Neuronal stem cell (in vitro differentiated cells): ENCODE measurements around the gene LZTFL1.

ENCODE experiments used
- DNase-seq: peaks from one replicate; pipeline ENCODE4 v3.0.0-alpha.2; 2013; ENCODE audit warnings: low spot score
- H2AFZ ChIP-seq: one replicate; pipeline ENCODE4 v1.6.1; 2013; ENCODE audit warnings: mild to moderate bottlenecking, low read length, inconsistent platforms
- H2AK5ac ChIP-seq: 2 replicates; pipeline ENCODE4 v1.6.1; 2013; ENCODE audit warnings: low read depth, mild to moderate bottlenecking, inconsistent platforms, low read length, moderate library complexity, mixed read lengths
- H2BK120ac ChIP-seq: 2 replicates; pipeline ENCODE4 v1.6.1; 2013; ENCODE audit warnings: low read depth, mild to moderate bottlenecking, inconsistent platforms, low read length, moderate library complexity, mixed read lengths
- H2BK12ac ChIP-seq: one replicate; pipeline ENCODE4 v1.6.1; 2013; ENCODE audit warnings: low read length, inconsistent platforms
- H2BK15ac ChIP-seq: 2 replicates; pipeline ENCODE4 v1.6.1; 2013; ENCODE audit warnings: mild to moderate bottlenecking, low read length, inconsistent platforms, mixed read lengths
- H2BK5ac ChIP-seq: one replicate; pipeline ENCODE4 v1.6.1; 2013; ENCODE audit warnings: inconsistent platforms, mild to moderate bottlenecking, low read length, moderate library complexity
- H3K14ac ChIP-seq: one replicate; pipeline ENCODE4 v1.6.1; 2013; ENCODE audit warnings: low read length, inconsistent platforms
- H3K18ac ChIP-seq: 2 replicates; pipeline ENCODE4 v1.6.1; 2013; ENCODE audit warnings: low read length, inconsistent platforms
- H3K23ac ChIP-seq: 2 replicates; pipeline ENCODE4 v1.6.1; 2013; ENCODE audit warnings: low read depth, mild to moderate bottlenecking, mixed read lengths, low read length, inconsistent platforms; ENCODE audit not compliant: poor library complexity
- H3K27ac ChIP-seq: replicated peaks from 3 replicates; pipeline ENCODE4 v1.5.1; 2013; ENCODE audit warnings: low read length, inconsistent platforms
- H3K27me3 ChIP-seq, 3 experiments: 2 replicates each; pipeline ENCODE4 v1.6.1; 2013; ENCODE audit warnings: low read length in 3 of 3, mild to moderate bottlenecking in 2 of 3, inconsistent platforms in 1 of 3, low read depth in 1 of 3, mixed read lengths in 1 of 3, moderate library complexity in 1 of 3; ENCODE audit not compliant: control insufficient read depth in 3 of 3, insufficient read depth in 3 of 3
- H3K36me3 ChIP-seq, 2 donors: replicated peaks in 1 of 2; 2 replicates each; pipeline ENCODE4 v1.6.1; 2013; ENCODE audit warnings: low read length in 2 of 2; ENCODE audit not compliant: control insufficient read depth in 2 of 2, insufficient read depth in 2 of 2
- H3K4ac ChIP-seq: 2 replicates; pipeline ENCODE4 v1.6.1; 2013; ENCODE audit warnings: inconsistent platforms, mild to moderate bottlenecking, low read length, moderate library complexity
- H3K4me1 ChIP-seq, 2 donors: 1 replicate in 1 of 2; 2 replicates in 1 of 2; pipeline ENCODE4 v1.6.1; 2013; ENCODE audit warnings: low read length in 2 of 2, low read depth in 1 of 2; ENCODE audit not compliant: control insufficient read depth in 2 of 2, insufficient read depth in 1 of 2
- H3K4me2 ChIP-seq: one replicate; pipeline ENCODE4 v1.6.1; 2013; ENCODE audit warnings: mild to moderate bottlenecking, low read length, inconsistent platforms; ENCODE audit not compliant: insufficient read depth, poor library complexity, severe bottlenecking
- H3K4me3 ChIP-seq, 2 donors: 2 replicates each; pipeline ENCODE4 v1.5.1; 2013; ENCODE audit warnings: low read length in 2 of 2, mild to moderate bottlenecking in 2 of 2, inconsistent platforms in 1 of 2, moderate library complexity in 1 of 2
- H3K79me1 ChIP-seq: one replicate; pipeline ENCODE4 v1.6.1; 2013; ENCODE audit warnings: low read depth, mild to moderate bottlenecking, inconsistent platforms, low read length, moderate library complexity
- H3K9ac ChIP-seq: one replicate; pipeline ENCODE4 v1.6.1; 2013; ENCODE audit warnings: mild to moderate bottlenecking, low read depth, low read length, inconsistent platforms; ENCODE audit not compliant: poor library complexity
- H3K9me3 ChIP-seq, 2 donors: replicated peaks in 1 of 2; 2 replicates each; pipeline versions ENCODE3 to v1.6.1; 2013; ENCODE audit warnings: low read length in 2 of 2, mild to moderate bottlenecking in 2 of 2, inconsistent platforms in 1 of 2, low read depth in 1 of 2, mixed read lengths in 1 of 2, moderate library complexity in 1 of 2; ENCODE audit not compliant: control insufficient read depth in 2 of 2, insufficient read depth in 1 of 2
- H4K8ac ChIP-seq: one replicate; pipeline ENCODE4 v1.6.1; 2013; ENCODE audit warnings: low read depth, mild to moderate bottlenecking, inconsistent platforms, low read length, moderate library complexity
- H4K91ac ChIP-seq: one replicate; pipeline ENCODE4 v1.6.1; 2013; ENCODE audit warnings: low read length, low read depth, mild to moderate bottlenecking, inconsistent platforms; ENCODE audit not compliant: poor library complexity
- WGBS, 2 donors: extraction: QIAGEN DNeasy Blood & Tissue Kit; methylation state at CpG; one replicate each; pipeline ENCODE4 v1.1.7; 2013; ENCODE audit warnings: missing lambda C conversion rate in 2 of 2, mixed read lengths in 1 of 2; ENCODE audit not compliant: insufficient read length in 2 of 2, insufficient replicate concordance in 1 of 2; ENCODE audit errors: extremely low coverage in 2 of 2; 5-methylcytosine and 5-hydroxymethylcytosine counted together

Gene LZTFL1

GRCh38 chr3:45887285-45887684 is 45.4 kb upstream of the LZTFL1 start:
- no peak overlapping the region for H4K91ac ChIP-seq
- no peak overlapping the region for H2BK15ac ChIP-seq
- H3K4me2 ChIP-seq: no peak overlapping the region
- no peak overlapping the region for H3K9ac ChIP-seq
- no peak overlapping the region for H3K4me3 ChIP-seq
- no peak overlapping the region for H2BK12ac ChIP-seq
- H2BK120ac ChIP-seq: no peak overlapping the region
- no CpG with 5 or more reads among the region's 4 CpGs for WGBS, 2 donors
- H3K4me1 ChIP-seq: no peaks in the 10 kb centered on the region
- H3K18ac ChIP-seq: no peak overlapping the region
- peaks cover 0 to 23% (median 0%) of the 10 kb centered on the region in 3 experiments for H3K27me3 ChIP-seq
- H3K79me1 ChIP-seq: no peaks in the 10 kb centered on the region
- H2AK5ac ChIP-seq: no peak overlapping the region
- H3K23ac ChIP-seq: no peak overlapping the region
- no peak overlapping the region for H4K8ac ChIP-seq
- H3K14ac ChIP-seq: no peak overlapping the region
- H2BK5ac ChIP-seq: no peak overlapping the region
- H2AFZ ChIP-seq: no peak overlapping the region
- DNase-seq: no peak
- no peaks in the 10 kb centered on the region for H3K36me3 ChIP-seq
- no peak overlapping the region for H3K27ac ChIP-seq
- no peak overlapping the region for H3K4ac ChIP-seq
- H3K9me3 ChIP-seq: no peaks in the 10 kb centered on the region

GRCh38 chr3:45885979-45886705 is 44.2 kb upstream of the LZTFL1 start, which contains the start of gene CCR9:
Gene CCR9, plus strand, starts transcription at chr3:45886543. Its CDS starts 8,391 bp downstream, at chr3:45894934.
- no peak within 1 kb of the TSS for H3K18ac ChIP-seq
- no peak within 1 kb of the TSS for H2AFZ ChIP-seq
- no peak within 1 kb of the TSS for H2AK5ac ChIP-seq
- H4K8ac ChIP-seq: no peak within 1 kb of the TSS
- no peak within 1 kb of the TSS for H2BK15ac ChIP-seq
- H3K4me2 ChIP-seq: no peak within 1 kb of the TSS
- no peak for DNase-seq
- H3K9me3 ChIP-seq: no peaks in the 10 kb centered on the region
- H3K9ac ChIP-seq: no peak within 1 kb of the TSS
- H3K36me3 ChIP-seq: no peaks in the 10 kb centered on the region
- no peak within 1 kb of the TSS for H3K23ac ChIP-seq
- no peak within 1 kb of the TSS for H3K14ac ChIP-seq
- H2BK5ac ChIP-seq: no peak within 1 kb of the TSS
- H3K27me3 ChIP-seq: peaks cover 0 to 30% (median 0%) of the 10 kb centered on the region in 3 experiments
- no peak within 1 kb of the TSS for H3K27ac ChIP-seq
- no peaks in the 10 kb centered on the region for H3K4me1 ChIP-seq
- H3K4ac ChIP-seq: no peak within 1 kb of the TSS
- H4K91ac ChIP-seq: no peak within 1 kb of the TSS
- H3K79me1 ChIP-seq: no peaks in the 10 kb centered on the region
- H2BK120ac ChIP-seq: no peak within 1 kb of the TSS
- H2BK12ac ChIP-seq: no peak within 1 kb of the TSS
- H3K4me3 ChIP-seq: no peak within 1 kb of the TSS
- WGBS, 2 donors: no CpG with 5 or more reads among the region's 9 CpGs

- H3K27ac ChIP-seq: no peak overlapping the region
- H2AK5ac ChIP-seq: no peak overlapping the region
- H3K9ac ChIP-seq: no peak overlapping the region
- no peak overlapping the region for H4K91ac ChIP-seq
- no peak overlapping the region for H3K14ac ChIP-seq
- H2BK120ac ChIP-seq: no peak overlapping the region
- H3K79me1 ChIP-seq: no peaks in the 10 kb centered on the region
- H2BK12ac ChIP-seq: no peak overlapping the region
- H3K4me1 ChIP-seq: no peaks in the 10 kb centered on the region
- H4K8ac ChIP-seq: no peak overlapping the region
- H3K18ac ChIP-seq: no peak overlapping the region
- WGBS, 2 donors: no CpG with 5 or more reads among the region's 23 CpGs
- H3K4me2 ChIP-seq: no peak overlapping the region
- no peaks in the 10 kb centered on the region for H3K9me3 ChIP-seq
- H2BK5ac ChIP-seq: no peak overlapping the region
- no peak overlapping the region for H3K4ac ChIP-seq
- peaks cover 0 to 35% (median 0%) of the 10 kb centered on the region in 3 experiments for H3K27me3 ChIP-seq
- no peak for DNase-seq
- H3K36me3 ChIP-seq: no peaks in the 10 kb centered on the region
- no peak overlapping the region for H3K4me3 ChIP-seq
- no peak overlapping the region for H2AFZ ChIP-seq
- H3K23ac ChIP-seq: no peak overlapping the region
- H2BK15ac ChIP-seq: no peak overlapping the region
Observed at GRCh38 chr3:45884368-45885201, 42.7 kb upstream of the LZTFL1 start.
